Prostate gland (tissue), 2 donors: ENCODE measurements around the gene HPCAL4. TPM values are rescaled to one million over a fixed set of nuclear protein-coding genes. Genes with fewer than 3 reads are reported as not detected.

Source experiments
- DNase-seq: peaks from one replicate; pipeline ENCODE4 v3.0.0-alpha.2; 2019; ENCODE audit warnings: low spot score
- H3K27ac ChIP-seq, 2 donors: fragments of 200-600 bp; sonication (generic); 2 replicates each; pipeline ENCODE4 v1.5.1; 2017 to 2019
- H3K27me3 ChIP-seq: fragments of 200-600 bp; sonication (generic); replicated peaks from 2 replicates; pipeline ENCODE4 v1.5.1; 2019; ENCODE audit not compliant: insufficient read depth
- H3K36me3 ChIP-seq, 2 donors: fragments of 200-600 bp; sonication (generic); 1 replicate in 1 of 2; 2 replicates in 1 of 2; pipeline versions ENCODE4 v1.5.1 to v1.8.1; 2017 to 2019
- H3K4me1 ChIP-seq: fragments of 200-600 bp; sonication (generic); replicated peaks from 2 replicates; pipeline ENCODE4 v1.5.1; 2019
- H3K4me3 ChIP-seq, 2 donors: fragments of 200-600 bp; sonication (generic); 2 replicates each; pipeline ENCODE4 v1.5.1; 2017 to 2019
- H3K9me3 ChIP-seq: fragments of 200-600 bp; sonication (generic); 2 replicates; pipeline ENCODE4 v1.5.1; 2017
- POLR2A ChIP-seq: fragments of 450-650 bp; IDR thresholded peaks from one replicate; pipeline ENCODE4 v1.6.1; 2016; ENCODE audit warnings: antibody characterized with exemption, mild to moderate bottlenecking
- POLR2AphosphoS5 ChIP-seq: sonication (generic); formaldehyde crosslinking; IDR thresholded peaks from one replicate; pipeline ENCODE4 v1.6.1; 2017; ENCODE audit warnings: antibody characterized with exemption
- WGBS: methylation state at CpG from one replicate; pipeline ENCODE4 v1.1.5; 2018; 5-methylcytosine and 5-hydroxymethylcytosine counted together
- intact Hi-C: fragments of 100-400 bp; cut with DNase I; formaldehyde crosslinking; loops from one replicate; pipeline ENCODE4 v1.14.2; 2022
- total RNA-seq, 2 donors: library from RNA; depleted of rRNA; stranded (reverse); fragments of >200 nt; gene quantifications; one replicate each; pipeline ENCODE4 v1.1.0, GENCODE V29; 2016
- TF ChIP-seq, protein P1 (sequence below), 4 experiments: fragments of 200-600 bp in 2 of 4; fragments of 450-650 bp in 2 of 4; sonication (generic) in 2 of 4; IDR thresholded peaks; 1 replicate in 3 of 4; 2 replicates in 1 of 4; pipeline ENCODE4 v1.5.1; 2016 to 2019; ENCODE audit warnings: antibody characterized with exemption in 4 of 4, mild to moderate bottlenecking in 2 of 4, moderate library complexity in 2 of 4

The HPCAL4 gene
- total RNA-seq, 2 donors from 2014 or later: 4.9 TPM; not detected in 1

- no peak overlapping the region for H3K4me3 ChIP-seq
- H3K36me3 ChIP-seq: no peaks in the 10 kb centered on the region
- peak overlapping the region in 1 of 2 donors; percentile 16 for H3K27ac ChIP-seq
- intact Hi-C loops: loop anchor here (2.0 kb wide), 1 partner anchor 47 kb away; no protein-coding TSS in a partner anchor
- 4% methylated on average over 8 of the region's 8 CpGs for WGBS
- no peaks in the 10 kb centered on the region for H3K27me3 ChIP-seq
- no peaks in the 10 kb centered on the region for H3K9me3 ChIP-seq
- no peaks in the 10 kb centered on the region for H3K4me1 ChIP-seq
- TF ChIP-seq POLR2AphosphoS5 (peak; percentile 76), POLR2A (no peak)
- TF ChIP-seq, protein P1, sequence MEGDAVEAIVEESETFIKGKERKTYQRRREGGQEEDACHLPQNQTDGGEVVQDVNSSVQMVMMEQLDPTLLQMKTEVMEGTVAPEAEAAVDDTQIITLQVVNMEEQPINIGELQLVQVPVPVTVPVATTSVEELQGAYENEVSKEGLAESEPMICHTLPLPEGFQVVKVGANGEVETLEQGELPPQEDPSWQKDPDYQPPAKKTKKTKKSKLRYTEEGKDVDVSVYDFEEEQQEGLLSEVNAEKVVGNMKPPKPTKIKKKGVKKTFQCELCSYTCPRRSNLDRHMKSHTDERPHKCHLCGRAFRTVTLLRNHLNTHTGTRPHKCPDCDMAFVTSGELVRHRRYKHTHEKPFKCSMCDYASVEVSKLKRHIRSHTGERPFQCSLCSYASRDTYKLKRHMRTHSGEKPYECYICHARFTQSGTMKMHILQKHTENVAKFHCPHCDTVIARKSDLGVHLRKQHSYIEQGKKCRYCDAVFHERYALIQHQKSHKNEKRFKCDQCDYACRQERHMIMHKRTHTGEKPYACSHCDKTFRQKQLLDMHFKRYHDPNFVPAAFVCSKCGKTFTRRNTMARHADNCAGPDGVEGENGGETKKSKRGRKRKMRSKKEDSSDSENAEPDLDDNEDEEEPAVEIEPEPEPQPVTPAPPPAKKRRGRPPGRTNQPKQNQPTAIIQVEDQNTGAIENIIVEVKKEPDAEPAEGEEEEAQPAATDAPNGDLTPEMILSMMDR (IDR thresholded peaks at IDR 0.05): peak; percentile 75 to 93 (median 89)
- peak; percentile 77 for DNase-seq
Measured at GRCh38 chr1:39653546-39654031, 37.6 kb downstream of the HPCAL4 start.

- no peak for TF ChIP-seq POLR2AphosphoS5
- TF ChIP-seq, protein P1 (IDR thresholded peaks at IDR 0.05): no peak
- no peak for TF ChIP-seq POLR2A
- intact Hi-C loops: loop anchor here (2.0 kb wide), 1 partner anchor 46 kb away; no protein-coding TSS in a partner anchor
- no peaks in the 10 kb centered on the region for H3K9me3 ChIP-seq
- no peak overlapping the region for H3K4me3 ChIP-seq
- no peaks in the 10 kb centered on the region for H3K36me3 ChIP-seq
- no peaks in the 10 kb centered on the region for H3K27me3 ChIP-seq
- H3K4me1 ChIP-seq: no peaks in the 10 kb centered on the region
- 98% methylated on average over 2 of the region's 2 CpGs for WGBS
- no peak overlapping the region for H3K27ac ChIP-seq
- DNase-seq: no peak
Measured at GRCh38 chr1:39652554-39652953, 38.7 kb downstream of the HPCAL4 start.

- WGBS: 80% methylated on average over 6 of the region's 6 CpGs
- H3K27me3 ChIP-seq: no peaks in the 10 kb centered on the region
- H3K4me3 ChIP-seq: no peak overlapping the region
- no peak for DNase-seq
- no peaks in the 10 kb centered on the region for H3K9me3 ChIP-seq
- intact Hi-C loops: loop anchor here (2.0 kb wide), 1 partner anchor 45 kb away; no protein-coding TSS in a partner anchor
- no peak for TF ChIP-seq POLR2AphosphoS5
- TF ChIP-seq, protein P1 (IDR thresholded peaks at IDR 0.05): no peak
- no peak for TF ChIP-seq POLR2A
- no peaks in the 10 kb centered on the region for H3K4me1 ChIP-seq
- no peaks in the 10 kb centered on the region for H3K36me3 ChIP-seq
- no peak overlapping the region for H3K27ac ChIP-seq
Measured at GRCh38 chr1:39652105-39652504, 39.1 kb downstream of the HPCAL4 start.

GRCh38 chr1:39650431-39650830 lies 40.8 kb downstream of the HPCAL4 start:
- no peaks in the 10 kb centered on the region for H3K36me3 ChIP-seq
- no peak overlapping the region for H3K4me3 ChIP-seq
- TF ChIP-seq POLR2AphosphoS5: no peak
- no peak overlapping the region for H3K27ac ChIP-seq
- no peaks in the 10 kb centered on the region for H3K4me1 ChIP-seq
- 94% methylated on average over 1 of the region's 1 CpG for WGBS
- H3K9me3 ChIP-seq: no peaks in the 10 kb centered on the region
- intact Hi-C loops: no loop called here
- no peaks in the 10 kb centered on the region for H3K27me3 ChIP-seq
- DNase-seq: no peak

DNA sequence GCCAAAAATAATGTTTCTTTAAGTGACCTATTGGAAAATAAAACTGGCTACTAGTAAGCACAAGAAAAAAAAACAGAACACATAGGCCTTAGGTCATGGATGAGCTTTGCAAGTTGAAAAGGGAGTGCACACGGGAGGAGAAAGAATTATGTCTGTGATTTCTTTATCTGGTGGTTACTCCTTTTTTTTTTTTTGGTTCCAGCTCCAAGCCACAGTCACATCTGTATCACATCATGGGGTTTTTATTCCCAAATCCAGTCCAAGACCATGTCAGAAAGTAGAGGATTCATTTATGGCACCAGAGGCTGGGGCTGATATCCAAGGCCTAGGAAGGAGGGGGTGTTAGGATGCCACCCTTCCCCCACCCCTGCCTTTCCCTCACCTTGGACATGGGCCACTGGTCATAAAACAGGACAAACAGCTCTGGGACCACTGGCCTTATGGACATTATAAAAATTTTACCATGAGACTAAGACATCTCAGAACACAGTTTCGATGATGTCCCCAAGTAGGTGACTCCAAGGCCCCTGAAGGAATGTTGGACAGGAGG lies 41.5 kb downstream of the HPCAL4 start:
- Histone ChIP-seq H3K4me3 (no peak overlapping the region), H3K4me1 (no peaks in the 10 kb centered on the region), H3K36me3 (no peaks in the 10 kb centered on the region), H3K27ac (no peak overlapping the region), H3K9me3 (no peaks in the 10 kb centered on the region), H3K27me3 (no peaks in the 10 kb centered on the region)
- TF ChIP-seq, protein P1 (IDR thresholded peaks at IDR 0.05): no peak
- TF ChIP-seq POLR2AphosphoS5: no peak
- TF ChIP-seq POLR2A: no peak
- no peak for DNase-seq
- 77% methylated on average over 2 of the region's 2 CpGs for WGBS
- intact Hi-C loops: no loop called here
